PC-9 (cell line): ENCODE measurements around the gene SLC25A27.

Source experiments
- CTCF ChIP-seq: fragments of 200-600 bp; sonication (generic); conservative IDR thresholded peaks from 2 replicates; pipeline ENCODE4 v1.6.1; 2017; ENCODE audit warnings: mixed run types, antibody characterized with exemption, mild to moderate bottlenecking, moderate library complexity
- EZH2 ChIP-seq: fragments of 200-600 bp; sonication (generic); IDR thresholded peaks from 2 replicates; pipeline ENCODE4 v1.8.0; 2017; ENCODE audit warnings: antibody characterized with exemption, low read depth

- TF ChIP-seq CTCF, result no peak
- TF ChIP-seq EZH2, result no peak
These were observed 40.1 kb upstream of the SLC25A27 start for GRCh38 chr6:46612645-46613044.
